B cell (primary cell): ENCODE results near the gene ABL1. TPM values are rescaled to one million over a fixed set of nuclear protein-coding genes. Genes with fewer than 3 reads are reported as not detected.

Experiments
- ATAC-seq: fragments of 200-7000 bp; cut with Tn5 transposase; one replicate; pipeline ENCODE4 v1.10.0; 2021; ENCODE audit warnings: low read depth, mild to moderate bottlenecking, moderate number of reproducible peaks, moderate library complexity
- CTCF ChIA-PET: fragments of 350-600 bp; sonication (Branson Sonifier 250); formaldehyde crosslinking; loops from one replicate; lab custom pipeline; 2021; ENCODE audit warnings: antibody characterized with exemption, inconsistent platforms; lab: Charles Lee
- POLR2A ChIA-PET: fragments of 350-600 bp; sonication (Branson Sonifier 250); formaldehyde crosslinking; loops from one replicate; lab custom pipeline; 2021; ENCODE audit warnings: antibody characterized with exemption; lab: Charles Lee
- DNase-seq: peaks from one replicate; pipeline ENCODE4 v3.0.0; 2013
- H2AFZ ChIP-seq: 2 replicates; pipeline ENCODE4 v1.6.1; 2012; ENCODE audit warnings: mild to moderate bottlenecking, low read depth, low read length; ENCODE audit not compliant: insufficient read depth, poor library complexity, severe bottlenecking
- H3K27ac ChIP-seq, 2 donors: 1 replicate in 1 of 2; 2 replicates in 1 of 2; pipeline ENCODE4 v1.5.1; 2012 to 2013; ENCODE audit warnings: low read length in 2 of 2, mild to moderate bottlenecking in 2 of 2, moderate library complexity in 1 of 2
- H3K27me3 ChIP-seq, 4 experiments: fragments of 200-600 bp in 1 of 4; sonication (generic) in 1 of 4; replicated peaks in 1 of 4; 1 replicate in 2 of 4; 2 replicates in 2 of 4; pipeline versions ENCODE4 v1.6.1 to v1.7.0; 2013 to 2016; ENCODE audit warnings: low read length in 3 of 4, mild to moderate bottlenecking in 2 of 4, mixed read lengths in 1 of 4, moderate library complexity in 1 of 4; ENCODE audit not compliant: insufficient read depth in 4 of 4, control insufficient read depth in 3 of 4; ENCODE audit errors: control extremely low read depth in 1 of 4
- H3K36me3 ChIP-seq, 2 experiments: replicated peaks in 1 of 2; 1 replicate in 1 of 2; 2 replicates in 1 of 2; pipeline versions ENCODE4 v1.6.1 to v1.7.1; 2013; ENCODE audit warnings: low read length in 1 of 2; ENCODE audit not compliant: insufficient read depth in 2 of 2, control insufficient read depth in 1 of 2; ENCODE audit errors: control extremely low read depth in 1 of 2, extremely low read depth in 1 of 2
- H3K4me1 ChIP-seq, 2 donors: fragments of 200-600 bp in 1 of 2; sonication (generic) in 1 of 2; 1 replicate in 1 of 2; 2 replicates in 1 of 2; pipeline versions ENCODE4 v1.5.1 to v1.6.1; 2013 to 2017; ENCODE audit warnings: low read length in 2 of 2; ENCODE audit not compliant: control insufficient read depth in 2 of 2, insufficient read depth in 2 of 2
- H3K4me2 ChIP-seq: replicated peaks from 2 replicates; pipeline ENCODE3; 2012; ENCODE audit warnings: mild to moderate bottlenecking, low read depth, low read length; ENCODE audit not compliant: poor library complexity, severe bottlenecking
- H3K4me3 ChIP-seq, 5 experiments: fragments of 200-600 bp in 1 of 5; sonication (generic) in 1 of 5; 1 replicate in 3 of 5; 2 replicates in 2 of 5; pipeline versions ENCODE4 v1.5.1 to v1.7.0; 2011 to 2016; ENCODE audit warnings: low read length in 4 of 5, mild to moderate bottlenecking in 4 of 5, low read depth in 2 of 5, control low read depth in 1 of 5, moderate library complexity in 1 of 5; ENCODE audit not compliant: insufficient read depth in 1 of 5; ENCODE audit errors: control extremely low read depth in 1 of 5, extremely low read depth in 1 of 5
- H3K79me2 ChIP-seq: fragments of 200-600 bp; sonication (generic); one replicate; pipeline ENCODE4 v1.6.0; 2016; ENCODE audit warnings: low read length; ENCODE audit not compliant: control insufficient read depth, insufficient read depth
- H3K9ac ChIP-seq: fragments of 200-600 bp; sonication (generic); 2 replicates; pipeline ENCODE4 v1.6.1; 2017; ENCODE audit warnings: mild to moderate bottlenecking, low read length, moderate library complexity
- H3K9me3 ChIP-seq, 3 donors: one replicate each; pipeline versions ENCODE4 v1.6.1 to v1.7.1; 2013; ENCODE audit warnings: low read length in 2 of 3; ENCODE audit not compliant: control insufficient read depth in 2 of 3, insufficient read depth in 1 of 3; ENCODE audit errors: control extremely low read depth in 1 of 3
- H4K20me1 ChIP-seq: 2 replicates; pipeline ENCODE4 v1.6.0; 2012; ENCODE audit warnings: mild to moderate bottlenecking, low read length; ENCODE audit not compliant: insufficient read depth, control insufficient read depth, poor library complexity, severe bottlenecking
- H3K27ac Mint-ChIP-seq: one replicate; pipeline ENCODE4 v1.8.0; 2021; ENCODE audit warnings: mixed read lengths
- H3K27me3 Mint-ChIP-seq: one replicate; pipeline ENCODE4 v1.8.0; 2021; ENCODE audit warnings: mixed read lengths
- H3K4me1 Mint-ChIP-seq: one replicate; pipeline ENCODE4 v1.8.0; 2021; ENCODE audit warnings: mixed read lengths
- H3K4me3 Mint-ChIP-seq: one replicate; pipeline ENCODE4 v1.8.0; 2021; ENCODE audit warnings: mixed read lengths
- H3K9me3 Mint-ChIP-seq: one replicate; pipeline ENCODE4 v1.8.0; 2022; ENCODE audit warnings: mixed read lengths; ENCODE audit not compliant: insufficient read depth
- EZH2 ChIP-seq: IDR thresholded peaks from 2 replicates; pipeline ENCODE4 v1.6.1; 2012; ENCODE audit warnings: borderline replicate concordance, low read depth, mild to moderate bottlenecking, moderate library complexity, low read length; ENCODE audit not compliant: insufficient read depth, poor library complexity, severe bottlenecking
- WGBS: methylation state at CpG from one replicate; pipeline ENCODE4 v1.1.5; 2013; ENCODE audit warnings: missing lambda C conversion rate; ENCODE audit not compliant: insufficient coverage; 5-methylcytosine and 5-hydroxymethylcytosine counted together
- intact Hi-C: fragments of 100-400 bp; cut with micrococcal nuclease; formaldehyde crosslinking; loops from one replicate; pipeline ENCODE4 v1.10.0; 2022
- polyA plus RNA-seq: library from polyadenylated mRNA; depleted of rRNA; stranded (reverse); fragments of >200 nt; gene quantifications from 2 replicates; pipeline ENCODE4 v1.2.3, GENCODE V29; 2012
- total RNA-seq, 2 donors: library from RNA; stranded (reverse); fragments of 120-200 nt in 1 of 2; gene quantifications; 1 replicate in 1 of 2; 2 replicates in 1 of 2; pipeline versions ENCODE4 v1.2.3 to v1.2.4, GENCODE V29; 2013 to 2022
- TF ChIP-seq, protein P1 (sequence below): fragments of 200-600 bp; IDR thresholded peaks from one replicate; pipeline ENCODE4 v1.8.0; 2022; ENCODE audit warnings: antibody characterized with exemption, mild to moderate bottlenecking

Gene ABL1
- total and polyA plus RNA-seq, 2 donors (not counting 1 experiment from before 2014, with no cell fraction given): 11.9 to 46.0 TPM

DNA sequence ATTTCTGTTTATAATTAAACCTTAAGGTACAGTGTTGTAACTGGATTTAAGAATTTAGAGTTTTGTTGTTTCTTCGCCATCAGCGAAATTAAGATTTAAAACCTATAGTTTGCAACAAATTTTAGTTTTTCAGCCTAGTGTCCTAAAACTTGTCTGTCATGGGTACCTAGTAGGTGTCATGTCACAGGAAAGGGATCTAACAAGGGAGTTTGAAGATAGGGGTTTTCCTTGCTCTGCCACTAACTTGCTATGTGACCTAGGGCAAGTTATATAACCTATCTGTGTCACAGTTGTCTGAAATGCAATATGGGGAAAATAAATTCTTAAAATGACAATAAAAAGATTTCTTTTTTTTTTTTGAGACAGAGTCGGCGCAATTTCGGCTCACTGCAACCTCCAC, 9.2 kb upstream of the ABL1 start:
- no peaks in the 10 kb centered on the region for H3K4me1 ChIP-seq
- peaks cover 16% of the 10 kb centered on the region for H4K20me1 ChIP-seq
- H3K27me3 ChIP-seq: no peaks in the 10 kb centered on the region
- intact Hi-C loops: no loop called here
- no peak overlapping the region for H3K9ac ChIP-seq
- Mint-ChIP-seq H3K27ac (no peak overlapping the region), H3K4me3 (no peak overlapping the region), H3K4me1 (peaks cover 2% of the 10 kb centered on the region), H3K27me3 (no peaks in the 10 kb centered on the region), H3K9me3 (peaks cover 3% of the 10 kb centered on the region)
- CTCF ChIA-PET: no interaction called here
- no peak overlapping the region for H2AFZ ChIP-seq
- TF ChIP-seq, protein P1, sequence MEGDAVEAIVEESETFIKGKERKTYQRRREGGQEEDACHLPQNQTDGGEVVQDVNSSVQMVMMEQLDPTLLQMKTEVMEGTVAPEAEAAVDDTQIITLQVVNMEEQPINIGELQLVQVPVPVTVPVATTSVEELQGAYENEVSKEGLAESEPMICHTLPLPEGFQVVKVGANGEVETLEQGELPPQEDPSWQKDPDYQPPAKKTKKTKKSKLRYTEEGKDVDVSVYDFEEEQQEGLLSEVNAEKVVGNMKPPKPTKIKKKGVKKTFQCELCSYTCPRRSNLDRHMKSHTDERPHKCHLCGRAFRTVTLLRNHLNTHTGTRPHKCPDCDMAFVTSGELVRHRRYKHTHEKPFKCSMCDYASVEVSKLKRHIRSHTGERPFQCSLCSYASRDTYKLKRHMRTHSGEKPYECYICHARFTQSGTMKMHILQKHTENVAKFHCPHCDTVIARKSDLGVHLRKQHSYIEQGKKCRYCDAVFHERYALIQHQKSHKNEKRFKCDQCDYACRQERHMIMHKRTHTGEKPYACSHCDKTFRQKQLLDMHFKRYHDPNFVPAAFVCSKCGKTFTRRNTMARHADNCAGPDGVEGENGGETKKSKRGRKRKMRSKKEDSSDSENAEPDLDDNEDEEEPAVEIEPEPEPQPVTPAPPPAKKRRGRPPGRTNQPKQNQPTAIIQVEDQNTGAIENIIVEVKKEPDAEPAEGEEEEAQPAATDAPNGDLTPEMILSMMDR: no peak
- TF ChIP-seq EZH2: no peak
- no peaks in the 10 kb centered on the region for H3K36me3 ChIP-seq
- H3K4me3 ChIP-seq: no peak overlapping the region
- WGBS: 96% methylated on average over 3 of the region's 5 CpGs
- POLR2A ChIA-PET: no interaction called here
- no peak for ATAC-seq
- H3K79me2 ChIP-seq: peaks cover 17% of the 10 kb centered on the region
- no peak overlapping the region for H3K27ac ChIP-seq
- no peak for DNase-seq
- peaks cover 2 to 8% (median 4%) of the 10 kb centered on the region in 3 donors for H3K9me3 ChIP-seq
- H3K4me2 ChIP-seq: no peak overlapping the region

DNA sequence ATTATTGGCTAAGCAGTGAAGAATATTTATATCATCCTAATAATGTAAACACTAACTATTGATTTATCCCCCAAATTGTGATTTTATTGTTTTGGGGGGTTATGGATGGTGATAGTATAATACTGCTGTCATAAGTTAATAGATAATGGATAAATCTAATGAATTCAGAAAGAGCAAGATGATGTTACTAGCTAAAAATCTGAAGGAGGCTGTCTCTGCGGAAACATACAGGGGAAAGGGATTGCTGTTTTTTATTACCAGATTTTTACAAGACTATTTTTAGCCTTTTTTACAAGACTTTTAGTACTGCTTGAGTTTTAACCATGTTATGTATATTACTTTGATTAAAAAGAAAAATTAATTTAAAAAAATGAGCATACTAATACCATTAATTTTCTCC, 5.3 kb upstream of the ABL1 start:
- Histone ChIP-seq H3K27me3 (no peaks in the 10 kb centered on the region), H3K4me3 (no peak overlapping the region), H3K4me2 (no peak overlapping the region), H3K79me2 (peaks cover 34% of the 10 kb centered on the region), H4K20me1 (peaks cover 20% of the 10 kb centered on the region), H3K36me3 (no peaks in the 10 kb centered on the region), H3K4me1 (peaks cover 10 to 12% of the 10 kb centered on the region in 2 donors), H3K9ac (no peak overlapping the region), H3K27ac (no peak overlapping the region), H2AFZ (no peak overlapping the region), H3K9me3 (peaks cover 2 to 8% (median 4%) of the 10 kb centered on the region in 3 donors)
- no peak for TF ChIP-seq EZH2
- TF ChIP-seq, protein P1: no peak
- Mint-ChIP-seq H3K4me3 (no peak overlapping the region), H3K9me3 (peaks cover 3% of the 10 kb centered on the region), H3K4me1 (peaks cover 18% of the 10 kb centered on the region), H3K27ac (no peak overlapping the region), H3K27me3 (no peaks in the 10 kb centered on the region)
- intact Hi-C loops: no loop called here
- no CpG with 5 or more reads among the region's 1 CpG for WGBS
- ATAC-seq (no peak), DNase-seq (no peak)
- ChIA-PET CTCF (interaction anchor here (1.1 kb wide), 1 partner anchor 121 kb away, joined by 3 read pairs; no protein-coding TSS in a partner anchor), POLR2A (no interaction called here)
